Activated CD4-positive, CD25-positive, alpha-beta regulatory T cell treated with anti-CD3 and anti-CD28 coated beads, Interleukin-2, amount 50 U/mL, for 24 hours (primary cell): Measurements from ENCODE around the gene RAC3.

Experiments used
- ATAC-seq, 2 donors: fragments of 150-1000 bp; cut with Tn5 transposase; one replicate each; pipeline ENCODE4 v1.10.0; 2021; ENCODE audit warnings: mild to moderate bottlenecking in 1 of 2, moderate library complexity in 1 of 2

Gene RAC3

GRCh38 chr17:81999976-82000802 lies 31.3 kb upstream of the RAC3 start:
- ATAC-seq, result no peak

- no peak for ATAC-seq
Measured at GRCh38 chr17:82000803-82001570, 30.5 kb upstream of the RAC3 start.

DNA sequence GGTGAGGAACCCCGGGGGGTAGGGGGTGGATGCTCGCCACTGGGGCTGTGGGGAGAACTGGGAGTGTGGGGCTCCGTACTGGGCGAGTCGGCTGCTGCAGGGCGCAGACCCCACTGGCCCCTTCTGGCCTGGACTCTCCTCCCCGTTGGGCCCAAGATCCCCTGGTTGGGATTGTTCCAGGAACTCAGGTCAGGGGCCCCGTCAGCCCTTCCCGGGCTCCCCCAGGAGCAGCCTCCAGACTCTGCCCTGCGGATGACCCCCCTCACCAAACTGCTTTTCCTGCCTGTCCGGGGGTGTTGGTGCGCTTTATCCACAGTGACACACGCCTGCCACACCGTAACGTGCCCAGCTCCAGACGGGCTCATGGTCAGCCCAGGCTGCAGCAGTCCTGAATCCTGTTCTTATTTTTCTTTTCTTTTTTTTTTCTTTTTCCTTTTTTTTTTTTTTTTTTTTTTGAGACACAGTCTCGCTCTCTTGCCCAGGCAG lies 29.9 kb upstream of the RAC3 start:
- no peak for ATAC-seq

- peak; percentile 82 for ATAC-seq
Measured at GRCh38 chr17:82003411-82004381, 27.8 kb upstream of the RAC3 start.

GRCh38 chr17:82004517-82005455 lies 26.7 kb upstream of the RAC3 start:
- ATAC-seq, result no peak

GRCh38 chr17:82005701-82006348 lies 25.7 kb upstream of the RAC3 start:
- ATAC-seq, result no peak

GRCh38 chr17:82006468-82007227 lies 24.8 kb upstream of the RAC3 start:
- no peak for ATAC-seq

GRCh38 chr17:82007228-82007494 lies 24.3 kb upstream of the RAC3 start:
- no peak for ATAC-seq

DNA sequence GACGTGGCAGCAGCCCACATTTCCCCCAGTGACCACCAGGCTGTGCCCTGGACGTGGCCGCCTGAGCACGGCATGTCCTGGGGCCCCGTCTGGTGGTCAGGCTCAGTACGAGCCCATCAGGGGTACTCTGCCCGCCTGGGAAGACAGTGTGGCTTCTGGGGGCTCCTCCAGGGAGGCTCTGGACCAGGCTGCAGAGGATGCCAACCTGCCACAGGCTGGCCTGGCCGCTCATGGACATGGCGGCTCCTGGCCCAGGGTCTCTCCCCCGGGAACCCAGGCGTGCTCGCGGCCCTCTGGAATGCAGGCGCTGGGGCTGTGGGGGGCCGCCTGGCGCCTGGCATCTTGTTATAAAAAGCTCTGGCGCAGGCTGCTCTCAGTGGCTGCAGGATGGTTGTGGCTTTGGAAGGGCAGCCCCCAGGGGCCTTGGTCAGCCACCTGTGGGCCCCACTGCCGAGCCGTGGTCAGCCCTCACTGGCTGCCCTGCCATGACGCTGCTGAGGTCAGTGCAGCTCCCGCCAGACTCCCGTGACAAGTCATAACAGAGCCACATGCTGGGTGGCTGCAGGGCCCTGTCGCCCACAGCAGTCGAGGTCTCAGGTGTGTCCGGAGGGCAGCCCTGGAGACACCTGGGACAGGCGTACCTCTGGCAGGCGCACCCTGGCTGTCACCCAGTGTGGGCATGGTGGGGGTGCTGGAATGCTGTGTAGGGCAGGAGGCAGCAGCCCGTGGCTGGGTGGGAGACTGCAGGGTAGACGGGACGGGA lies 23.8 kb upstream of the RAC3 start:
- no peak for ATAC-seq

- no peak for ATAC-seq
Measured at GRCh38 chr17:82008258-82008940, 23.1 kb upstream of the RAC3 start.

DNA sequence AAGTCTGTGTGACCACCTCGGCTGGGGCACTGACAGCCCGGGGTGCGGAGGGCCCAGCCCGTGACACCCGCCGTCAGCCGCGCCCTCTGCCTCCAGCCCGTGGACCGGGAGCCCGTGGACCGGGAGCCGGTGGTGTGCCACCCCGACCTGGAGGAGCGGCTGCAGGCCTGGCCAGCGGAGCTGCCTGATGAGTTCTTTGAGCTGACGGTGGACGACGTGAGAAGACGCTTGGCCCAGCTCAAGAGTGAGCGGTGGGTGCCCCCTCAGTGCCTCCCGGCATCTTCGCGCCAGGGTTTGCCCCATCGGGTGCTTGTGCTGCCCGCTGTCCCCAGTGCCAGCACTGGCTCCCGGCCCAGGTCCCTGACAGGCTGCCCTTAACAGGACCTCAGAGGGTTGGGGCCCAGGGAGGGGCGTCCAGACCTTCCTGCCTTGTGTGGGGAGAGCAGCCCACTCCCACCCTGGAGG lies 22.5 kb upstream of the RAC3 start:
- no peak for ATAC-seq

DNA sequence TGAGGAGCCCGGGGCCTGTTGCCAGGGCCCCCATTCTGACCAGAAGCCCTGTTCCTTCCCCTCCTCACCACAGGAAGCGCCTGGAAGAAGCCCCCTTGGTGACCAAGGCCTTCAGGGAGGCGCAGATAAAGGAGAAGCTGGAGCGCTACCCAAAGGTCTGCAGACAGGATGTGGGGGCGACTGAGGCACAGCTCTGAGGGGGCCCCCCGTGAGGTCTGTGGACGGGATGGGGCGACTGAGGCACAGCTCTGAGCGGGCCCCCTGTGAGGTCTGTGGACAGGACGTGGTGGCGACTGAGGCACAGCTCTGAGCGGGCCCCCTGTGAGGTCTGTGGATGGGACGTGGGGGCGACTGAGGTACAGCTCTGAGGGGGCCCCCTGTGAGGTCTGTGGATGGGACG lies 22.1 kb upstream of the RAC3 start:
- ATAC-seq, result no peak

GRCh38 chr17:82010575-82011525 lies 20.6 kb upstream of the RAC3 start:
- no peak for ATAC-seq

- ATAC-seq, result no peak
Measured at GRCh38 chr17:82011617-82012187, 19.8 kb upstream of the RAC3 start.

- no peak for ATAC-seq
Measured at GRCh38 chr17:82012261-82012639, 19.2 kb upstream of the RAC3 start.

DNA sequence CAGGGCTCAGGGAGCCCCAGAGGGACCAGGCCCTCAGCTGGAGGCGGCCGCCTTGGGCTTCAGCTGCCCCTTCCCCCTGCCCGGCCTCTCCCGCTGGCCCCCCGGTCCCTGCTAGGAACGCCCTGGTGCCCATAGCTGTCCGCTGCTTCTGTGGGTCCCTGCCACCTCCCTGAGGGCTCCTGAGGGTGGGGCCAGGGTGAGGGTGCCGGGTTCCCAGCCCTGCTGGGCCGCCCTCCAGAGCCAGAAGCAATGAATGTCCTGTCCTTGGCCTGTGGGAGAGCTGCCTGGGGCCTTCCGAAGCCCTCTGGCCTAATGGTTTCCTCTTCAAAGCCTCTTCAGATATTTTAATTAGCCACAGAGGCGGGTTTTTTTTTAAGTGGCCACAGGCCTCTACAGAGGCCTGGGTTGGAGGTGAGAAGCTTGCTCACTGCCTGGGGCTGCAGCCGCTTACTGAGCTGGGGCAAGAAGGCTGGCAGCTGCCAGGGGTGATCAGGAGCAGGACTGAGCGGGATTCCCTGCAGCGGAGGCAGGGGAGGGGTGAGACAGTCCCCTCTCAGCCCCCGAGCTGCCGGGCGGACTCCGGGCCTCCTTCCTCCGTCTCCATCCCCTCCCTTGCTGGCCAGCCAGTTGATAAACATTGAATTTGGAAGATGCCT lies 18.7 kb upstream of the RAC3 start:
- ATAC-seq, result no peak

- ATAC-seq, result no peak
Measured at GRCh38 chr17:82013341-82013740, 18.1 kb upstream of the RAC3 start.
